ENCODE measurements around the gene CACNG8.

CACNG8 gene

GRCh38 chr19:53961523-53962356, 997 bp upstream of the CACNG8 start:
- DNase-seq (ENCODE audit: low read depth in 1 of 2, low spot score in 1 of 2), result no peak

DNA sequence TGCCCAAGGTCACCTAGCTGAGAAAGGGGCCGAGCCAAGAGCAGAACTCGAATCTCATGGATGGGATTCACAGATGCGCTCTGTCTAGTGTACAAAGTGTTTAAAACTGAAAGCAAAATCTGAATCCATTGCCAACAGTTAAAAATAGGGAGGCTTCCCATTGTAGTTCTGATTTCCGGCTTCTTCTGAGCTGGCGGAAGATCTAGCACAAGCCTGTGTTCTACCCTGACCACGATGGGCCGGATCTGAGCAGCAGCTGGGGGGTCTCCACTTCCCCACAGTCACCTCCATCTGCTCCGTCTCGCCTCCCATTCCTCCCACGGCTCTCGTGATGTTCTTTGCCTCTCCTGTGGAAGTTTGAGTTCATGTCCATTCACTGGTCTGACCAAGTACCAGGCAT, 2.4 kb downstream of the CACNG8 start:
- no peak for DNase-seq (ENCODE audit: low read depth in 1 of 2, low spot score in 1 of 2)

- DNase-seq (ENCODE audit: low read depth in 1 of 2, low spot score in 1 of 2), result no peak
Observed at GRCh38 chr19:53966931-53967330, 4.2 kb downstream of the CACNG8 start.

DNA sequence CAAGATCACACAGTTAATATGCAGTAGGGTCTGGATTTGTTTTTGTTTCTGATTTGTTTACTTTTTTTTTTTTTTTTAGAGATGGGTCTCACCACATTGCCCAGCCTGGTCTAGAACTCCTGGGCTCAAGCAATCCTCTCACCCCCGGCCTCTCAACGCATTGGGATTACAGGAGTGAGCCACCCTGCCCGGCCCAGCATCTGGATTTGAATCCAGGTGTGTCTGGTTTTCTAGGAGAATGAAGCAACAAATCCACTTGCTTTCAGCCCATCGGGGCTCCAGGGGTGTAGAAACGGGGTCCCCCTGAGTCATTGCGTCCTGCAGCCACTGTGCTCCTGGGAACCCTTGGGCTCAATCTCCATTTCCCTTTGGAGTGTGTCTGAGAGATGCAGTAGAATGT, 6.6 kb downstream of the CACNG8 start:
- DNase-seq (ENCODE audit: low read depth in 1 of 2, low spot score in 1 of 2), result no peak

DNA sequence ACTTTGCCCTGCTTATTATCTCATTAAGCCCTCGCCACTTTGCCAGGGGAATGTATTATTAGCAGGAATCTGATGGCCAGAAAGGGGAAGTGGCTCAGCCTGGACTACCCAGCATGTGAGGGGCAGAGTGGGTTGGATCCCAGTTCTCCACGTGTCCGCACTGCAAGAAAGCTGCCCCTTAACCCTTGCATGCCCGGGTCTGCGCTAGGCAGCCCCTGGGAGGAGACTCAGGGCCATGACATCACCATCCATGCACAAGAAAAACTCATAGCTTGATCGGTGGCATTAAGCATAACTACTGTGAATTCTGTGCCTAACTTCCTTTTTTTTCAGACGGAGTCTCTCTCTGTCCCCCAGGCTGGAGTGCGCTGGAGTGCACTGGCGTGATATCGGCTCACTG, 8.9 kb downstream of the CACNG8 start:
- DNase-seq (ENCODE audit: low read depth in 1 of 2, low spot score in 1 of 2), result no peak

- DNase-seq (ENCODE audit: low read depth in 1 of 2, low spot score in 1 of 2), result peak in 1 of 2 donors; percentile 46
Observed at GRCh38 chr19:53977429-53977990, 14.8 kb downstream of the CACNG8 start.

DNA sequence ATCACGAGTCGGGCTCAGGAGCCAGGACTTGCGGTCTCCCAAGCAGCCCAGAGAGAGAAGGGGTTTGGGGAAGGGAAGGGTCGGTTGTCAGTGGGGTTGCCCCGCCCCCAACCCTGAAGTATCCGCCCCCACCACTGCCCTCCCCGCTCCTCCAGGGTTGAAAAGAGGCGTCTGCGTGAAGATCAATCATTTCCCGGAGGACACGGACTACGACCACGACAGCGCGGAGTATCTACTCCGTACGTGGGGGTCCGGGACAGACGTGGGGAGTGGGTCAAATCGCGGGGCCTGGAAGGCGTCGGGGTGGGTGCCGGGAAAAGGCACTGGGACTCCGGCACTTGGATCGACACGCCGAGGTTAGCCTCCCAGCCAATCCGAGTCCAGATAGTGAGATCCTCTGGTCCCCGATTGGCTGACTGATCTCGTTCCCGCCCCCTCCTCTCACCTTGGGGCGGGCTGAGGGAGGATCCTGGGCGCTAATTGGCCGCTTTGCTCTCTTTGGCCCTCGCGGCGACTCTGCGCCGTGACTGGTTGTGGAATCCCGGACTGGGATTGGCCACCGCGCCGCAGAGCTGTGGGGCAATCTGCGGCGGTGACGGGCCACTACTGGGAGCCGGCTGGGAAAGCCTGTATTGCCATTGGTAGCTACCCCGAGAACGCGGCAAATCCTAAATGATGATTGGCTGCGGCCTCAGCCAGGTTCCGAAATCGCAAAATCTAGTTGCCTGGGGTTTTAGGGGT, 15.4 kb downstream of the CACNG8 start:
- DNase-seq (ENCODE audit: low read depth in 1 of 2, low spot score in 1 of 2), result peak in 1 of 2 donors; percentile 13

DNA sequence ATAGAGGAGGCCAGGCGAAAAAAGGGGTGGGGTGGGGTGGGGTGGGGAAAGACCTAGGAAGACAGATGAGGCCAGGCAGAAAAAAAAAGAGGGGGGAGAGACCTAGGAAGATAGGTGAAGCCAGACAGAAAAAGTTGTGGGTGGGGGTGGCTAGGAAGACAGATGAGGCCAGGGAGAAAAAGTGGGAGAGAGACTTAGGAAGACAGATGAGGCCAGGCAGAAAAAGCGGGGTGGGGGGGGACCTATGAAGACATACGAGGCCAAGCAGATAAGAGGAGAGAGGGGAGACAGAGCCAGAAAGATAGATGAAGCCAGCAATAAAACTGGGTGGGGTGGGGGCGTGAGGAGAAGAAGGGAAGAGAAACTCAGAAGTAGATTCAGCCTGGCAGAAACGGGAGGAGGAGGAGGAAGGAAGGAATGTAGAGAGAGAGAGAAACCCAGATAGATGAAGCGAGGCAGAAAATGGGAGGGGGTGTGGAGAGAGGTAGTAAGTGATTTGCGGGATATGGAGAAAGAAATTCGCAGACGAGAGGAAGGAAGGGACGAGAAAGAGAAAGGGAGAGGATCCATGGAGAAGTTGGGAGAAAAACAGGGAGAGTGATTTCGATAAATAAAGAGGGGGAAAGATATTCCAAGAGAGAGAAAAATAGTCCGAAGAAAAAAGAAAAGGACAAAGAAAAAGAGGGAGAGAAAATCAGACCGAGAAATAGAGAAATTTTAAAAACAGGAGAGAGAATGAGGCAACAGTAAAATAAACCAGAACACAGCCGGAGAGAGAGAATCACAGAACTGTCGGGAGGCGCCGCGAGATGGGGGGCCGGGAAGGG, 16.5 kb downstream of the CACNG8 start:
- DNase-seq (ENCODE audit: low read depth in 1 of 2, low spot score in 1 of 2), result no peak

DNA sequence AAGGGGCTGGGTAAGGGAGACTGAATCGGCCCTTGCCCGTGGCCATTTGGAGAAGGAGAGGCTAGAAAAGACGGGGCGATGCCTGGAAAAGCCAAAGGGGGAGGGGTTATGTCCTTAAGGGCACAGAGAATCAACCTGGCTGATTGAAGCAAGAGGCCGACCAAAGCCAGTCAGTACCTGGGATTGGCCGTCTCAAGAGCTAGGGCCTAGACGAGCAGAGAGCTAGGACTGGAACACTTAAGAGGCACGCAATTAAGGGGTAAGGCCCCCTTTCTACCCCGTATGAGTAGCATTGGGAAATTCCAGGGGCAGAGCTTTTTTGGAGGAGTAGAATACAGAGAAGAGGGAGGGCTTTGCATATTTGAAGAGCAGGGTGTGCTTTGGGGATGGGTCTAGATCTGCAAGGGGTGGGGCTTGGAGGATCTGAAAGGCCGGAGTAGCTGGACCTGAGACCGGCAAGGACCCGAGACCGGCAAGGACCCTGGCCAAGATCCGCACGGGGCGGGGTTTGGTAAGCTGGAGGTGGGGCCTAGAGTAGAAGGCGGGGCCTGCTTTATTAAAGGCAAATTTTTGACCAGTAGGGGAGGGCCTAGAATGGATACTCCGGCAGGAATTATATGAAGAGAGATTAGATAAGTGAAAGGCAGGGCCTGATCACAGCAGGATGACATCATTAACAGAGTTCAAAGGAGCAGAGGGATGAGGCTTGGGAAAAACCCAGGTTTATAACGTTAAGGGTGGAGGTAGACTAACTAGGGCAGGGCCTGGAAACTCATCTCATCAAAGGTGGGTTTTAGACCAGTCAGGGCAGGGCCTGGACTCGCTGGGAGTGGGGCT, 18.0 kb downstream of the CACNG8 start:
- no peak for DNase-seq (ENCODE audit: low read depth in 1 of 2, low spot score in 1 of 2)

DNA sequence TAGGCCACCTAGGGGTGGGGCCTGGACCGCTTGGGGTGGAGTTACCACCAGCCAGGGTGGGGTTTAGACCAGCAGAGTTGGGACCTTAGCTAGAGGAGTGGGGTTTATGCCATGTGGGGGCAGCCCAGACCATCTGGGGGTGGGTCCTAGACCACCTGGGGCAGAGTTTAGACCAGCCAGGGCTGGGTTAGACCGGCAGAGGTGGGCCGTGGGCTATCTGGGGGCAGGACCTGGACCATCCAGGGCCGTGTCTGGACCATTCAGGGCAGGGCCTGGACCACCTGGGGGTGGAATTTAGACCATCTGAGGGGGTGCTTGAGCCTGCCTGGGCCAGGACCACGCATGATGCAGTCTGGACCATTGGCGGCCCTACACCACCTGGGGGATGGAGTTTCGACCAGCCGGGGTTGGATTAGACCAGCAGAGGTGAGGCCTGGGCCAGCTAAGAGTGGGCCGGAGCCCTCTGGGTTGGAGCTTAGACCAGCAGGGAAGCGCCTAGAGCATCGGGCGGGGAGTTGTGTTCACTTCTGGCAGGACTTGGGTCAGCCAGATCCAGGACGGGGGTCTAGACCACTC, 18.7 kb downstream of the CACNG8 start:
- no peak for DNase-seq (ENCODE audit: low read depth in 1 of 2, low spot score in 1 of 2)

- DNase-seq (ENCODE audit: low read depth in 1 of 2, low spot score in 1 of 2), result no peak
Observed at GRCh38 chr19:53982001-53982451, 19.3 kb downstream of the CACNG8 start.

- no peak for DNase-seq (ENCODE audit: low read depth in 1 of 2, low spot score in 1 of 2)
Observed at GRCh38 chr19:53982611-53983010, 19.9 kb downstream of the CACNG8 start.

GRCh38 chr19:53983457-53984289, 20.9 kb downstream of the CACNG8 start:
- DNase-seq (ENCODE audit: low read depth in 1 of 2, low spot score in 1 of 2), result no peak

GRCh38 chr19:53985863-53986262, 23.1 kb downstream of the CACNG8 start:
- no peak for DNase-seq (ENCODE audit: low read depth in 1 of 2, low spot score in 1 of 2)

- DNase-seq (ENCODE audit: low read depth in 1 of 2, low spot score in 1 of 2), result no peak
Observed at GRCh38 chr19:53988981-53989380, 26.2 kb downstream of the CACNG8 start.

- DNase-seq (ENCODE audit: low read depth in 1 of 2, low spot score in 1 of 2), result no peak
Observed at GRCh38 chr19:53989600-53990533, 27.1 kb downstream of the CACNG8 start.

DNA sequence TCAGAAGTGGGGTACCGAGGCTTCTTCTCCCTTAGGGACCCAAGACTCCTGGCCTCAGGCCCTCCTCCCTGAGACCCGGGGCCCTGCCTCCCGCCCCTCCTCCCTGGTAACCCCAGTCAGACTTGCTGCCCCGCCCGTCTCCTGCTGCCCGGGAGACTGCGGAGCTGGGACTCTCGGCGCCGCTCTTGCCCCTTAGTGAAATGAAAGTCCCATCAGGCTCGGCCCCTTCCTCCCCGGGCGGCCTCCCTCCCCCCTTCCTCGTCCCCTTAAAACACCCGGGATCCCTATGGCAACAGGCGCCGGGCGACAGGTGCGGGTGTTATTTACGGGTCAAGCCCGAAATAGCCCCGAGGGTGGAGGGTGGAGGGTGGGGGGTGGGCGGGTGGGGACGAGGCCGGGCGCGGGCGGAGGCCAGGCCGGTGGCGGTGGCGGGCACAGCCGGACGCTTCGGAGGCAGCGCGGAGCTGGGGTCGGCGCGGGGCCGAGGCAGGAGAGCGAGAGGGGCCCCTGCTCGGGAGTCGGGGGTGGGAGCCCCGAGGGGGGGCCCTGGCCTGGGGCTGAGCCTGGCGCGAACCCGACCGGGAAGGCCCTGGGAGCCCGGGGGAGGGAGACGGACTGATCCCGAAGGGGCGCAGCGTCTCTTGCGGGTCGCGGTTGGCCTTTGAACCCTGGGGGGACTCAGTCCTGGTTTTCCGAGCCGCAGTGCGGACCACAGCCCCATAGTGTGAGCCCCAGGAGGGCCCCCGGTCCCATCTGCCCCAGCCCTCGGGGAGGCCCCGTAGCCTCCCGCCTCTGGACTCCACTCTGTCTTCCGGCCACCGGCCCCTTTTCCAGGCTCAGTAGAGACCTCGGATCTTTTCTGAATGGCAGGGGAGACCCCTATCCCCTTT, 28.7 kb downstream of the CACNG8 start, which contains the start of gene CACNG6:
TSS of gene CACNG6 (plus strand) at position 414 of the 890 bp plus-strand sequence. CDS start 1,241 bp downstream, outside the sequence.
- DNase-seq (ENCODE audit: low read depth in 1 of 2, low spot score in 1 of 2), result no peak

All from activated CD4-positive, alpha-beta T cell treated with anti-CD3 and anti-CD28 coated beads, Interleukin-2, amount 50 U/mL, for 24 hours (primary cell).